Measurements from ENCODE around the gene ARHGAP26.

ARHGAP26 gene

GRCh38 chr5:142886956-142887355 lies 116.8 kb downstream of the ARHGAP26 start:
- TF ChIP-seq, protein P1, sequence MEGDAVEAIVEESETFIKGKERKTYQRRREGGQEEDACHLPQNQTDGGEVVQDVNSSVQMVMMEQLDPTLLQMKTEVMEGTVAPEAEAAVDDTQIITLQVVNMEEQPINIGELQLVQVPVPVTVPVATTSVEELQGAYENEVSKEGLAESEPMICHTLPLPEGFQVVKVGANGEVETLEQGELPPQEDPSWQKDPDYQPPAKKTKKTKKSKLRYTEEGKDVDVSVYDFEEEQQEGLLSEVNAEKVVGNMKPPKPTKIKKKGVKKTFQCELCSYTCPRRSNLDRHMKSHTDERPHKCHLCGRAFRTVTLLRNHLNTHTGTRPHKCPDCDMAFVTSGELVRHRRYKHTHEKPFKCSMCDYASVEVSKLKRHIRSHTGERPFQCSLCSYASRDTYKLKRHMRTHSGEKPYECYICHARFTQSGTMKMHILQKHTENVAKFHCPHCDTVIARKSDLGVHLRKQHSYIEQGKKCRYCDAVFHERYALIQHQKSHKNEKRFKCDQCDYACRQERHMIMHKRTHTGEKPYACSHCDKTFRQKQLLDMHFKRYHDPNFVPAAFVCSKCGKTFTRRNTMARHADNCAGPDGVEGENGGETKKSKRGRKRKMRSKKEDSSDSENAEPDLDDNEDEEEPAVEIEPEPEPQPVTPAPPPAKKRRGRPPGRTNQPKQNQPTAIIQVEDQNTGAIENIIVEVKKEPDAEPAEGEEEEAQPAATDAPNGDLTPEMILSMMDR (IDR thresholded peaks at IDR 0.05), result no peak
- no peak overlapping the region for H3K4me3 ChIP-seq
- DNase-seq (ENCODE audit: low spot score), result no peak
- H3K27ac ChIP-seq, result no peak overlapping the region

GRCh38 chr5:142888469-142889085 lies 118.4 kb downstream of the ARHGAP26 start:
- TF ChIP-seq, protein P1 (IDR thresholded peaks at IDR 0.05), result peak; percentile 74
- Histone ChIP-seq H3K4me3 (no peak overlapping the region), H3K27ac (no peak overlapping the region)
- DNase-seq (ENCODE audit: low spot score), result no peak

GRCh38 chr5:142892021-142892420 lies 121.8 kb downstream of the ARHGAP26 start:
- no peak overlapping the region for H3K27ac ChIP-seq
- no peak overlapping the region for H3K4me3 ChIP-seq
- TF ChIP-seq, protein P1 (IDR thresholded peaks at IDR 0.05), result no peak
- no peak for DNase-seq (ENCODE audit: low spot score)

- DNase-seq (ENCODE audit: low spot score), result no peak
- no peak overlapping the region for H3K4me3 ChIP-seq
- H3K27ac ChIP-seq, result no peak overlapping the region
- TF ChIP-seq, protein P1 (IDR thresholded peaks at IDR 0.05), result no peak
These were observed 124.1 kb downstream of the ARHGAP26 start for GRCh38 chr5:142894315-142894714.

- no peak overlapping the region for H3K4me3 ChIP-seq
- H3K27ac ChIP-seq, result no peak overlapping the region
- TF ChIP-seq, protein P1 (IDR thresholded peaks at IDR 0.05), result no peak
- no peak for DNase-seq (ENCODE audit: low spot score)
These were observed 124.6 kb downstream of the ARHGAP26 start for GRCh38 chr5:142894749-142895148.

GRCh38 chr5:142896325-142897007 lies 126.3 kb downstream of the ARHGAP26 start:
- H3K27ac ChIP-seq, result no peak overlapping the region
- no peak overlapping the region for H3K4me3 ChIP-seq
- DNase-seq (ENCODE audit: low spot score), result no peak
- TF ChIP-seq, protein P1 (IDR thresholded peaks at IDR 0.05), result no peak

DNA sequence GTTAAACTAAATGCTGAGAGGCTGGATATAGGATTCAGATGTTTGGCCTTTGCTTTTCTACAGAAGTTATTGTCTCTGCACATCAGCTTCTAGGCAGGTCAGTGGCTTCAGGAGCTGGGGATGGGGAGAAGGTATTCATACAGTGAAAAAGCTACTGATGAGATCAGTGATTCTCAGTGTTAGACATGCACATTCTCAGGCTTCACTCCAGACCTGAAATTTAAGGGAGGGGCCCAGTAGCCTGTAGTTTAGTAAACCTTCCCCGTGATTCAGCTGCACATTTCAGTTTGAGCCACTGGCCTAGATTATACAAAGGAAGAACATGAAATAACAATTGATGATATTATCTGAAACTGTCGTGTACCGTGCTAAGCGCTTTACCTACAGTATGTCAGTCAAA lies 127.2 kb downstream of the ARHGAP26 start:
- Histone ChIP-seq H3K27ac (no peak overlapping the region), H3K4me3 (no peak overlapping the region)
- TF ChIP-seq, protein P1 (IDR thresholded peaks at IDR 0.05), result no peak
- DNase-seq (ENCODE audit: low spot score), result no peak
